Chondrocyte (in vitro differentiated cells): ENCODE measurements around the gene KCNK16. TPM values are rescaled to one million over a fixed set of nuclear protein-coding genes. Genes with fewer than 3 reads are reported as not detected.

ENCODE experiments used
- DNase-seq: peaks from one replicate; pipeline ENCODE4 v3.0.0; 2021; ENCODE audit warnings: mixed read lengths, low spot score
- H3K27ac Mint-ChIP-seq: one replicate; pipeline ENCODE4 v1.8.0; 2021; ENCODE audit warnings: mild to moderate bottlenecking, moderate library complexity, mixed read lengths; ENCODE audit not compliant: unreplicated experiment
- H3K27me3 Mint-ChIP-seq: 2 replicates; pipeline ENCODE4 v1.8.0; 2021; ENCODE audit warnings: low read depth, mixed read lengths
- H3K36me3 Mint-ChIP-seq: 2 replicates; pipeline ENCODE4 v1.8.0; 2021; ENCODE audit warnings: low read depth, mixed read lengths
- H3K4me1 Mint-ChIP-seq: 2 replicates; pipeline ENCODE4 v1.8.0; 2021; ENCODE audit warnings: low read depth, mild to moderate bottlenecking, mixed read lengths
- H3K4me3 Mint-ChIP-seq: one replicate; pipeline ENCODE4 v1.8.0; 2021; ENCODE audit warnings: mild to moderate bottlenecking, moderate library complexity, mixed read lengths; ENCODE audit not compliant: unreplicated experiment
- H3K9me3 Mint-ChIP-seq: 2 replicates; pipeline ENCODE4 v1.8.0; 2021; ENCODE audit warnings: low read depth, mixed read lengths
- total RNA-seq: library from RNA; stranded (reverse); gene quantifications from 3 replicates; pipeline ENCODE4 v1.2.1, GENCODE V29; 2021
- TF ChIP-seq, protein P1 (sequence below): fragments of 200-600 bp; sonication (generic); IDR thresholded peaks from 2 replicates; pipeline ENCODE4 v1.5.0; 2021; ENCODE audit warnings: antibody characterized with exemption, mild to moderate bottlenecking, moderate library complexity

Gene KCNK16
- total RNA-seq, 1 donor from 2014 or later: not detected

DNA sequence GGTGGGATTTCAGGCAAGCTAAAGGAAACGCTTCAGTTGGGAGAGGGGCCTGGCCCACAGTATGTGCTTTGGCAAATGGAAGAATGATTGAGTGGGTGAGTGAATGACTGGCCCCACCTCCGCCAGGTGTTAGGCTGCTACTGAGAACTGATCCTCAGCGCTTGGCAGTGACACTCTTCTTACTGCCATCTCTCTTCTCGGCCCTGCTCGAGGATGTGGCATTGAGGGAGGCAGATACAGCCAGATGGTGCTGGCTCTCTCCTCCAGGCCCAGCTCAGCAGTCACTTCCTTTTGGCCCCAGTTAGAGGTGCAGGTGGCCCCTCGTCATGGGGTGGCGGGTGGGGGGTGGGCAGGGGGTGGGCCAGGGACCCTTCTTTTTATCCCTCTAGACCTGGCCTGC lies 54.3 kb downstream of the KCNK16 start:
- Mint-ChIP-seq H3K27me3 (peaks cover 20% of the 10 kb centered on the region), H3K36me3 (no peaks in the 10 kb centered on the region), H3K4me3 (no peak overlapping the region), H3K27ac (no peak overlapping the region), H3K9me3 (no peaks in the 10 kb centered on the region), H3K4me1 (no peaks in the 10 kb centered on the region)
- TF ChIP-seq, protein P1, sequence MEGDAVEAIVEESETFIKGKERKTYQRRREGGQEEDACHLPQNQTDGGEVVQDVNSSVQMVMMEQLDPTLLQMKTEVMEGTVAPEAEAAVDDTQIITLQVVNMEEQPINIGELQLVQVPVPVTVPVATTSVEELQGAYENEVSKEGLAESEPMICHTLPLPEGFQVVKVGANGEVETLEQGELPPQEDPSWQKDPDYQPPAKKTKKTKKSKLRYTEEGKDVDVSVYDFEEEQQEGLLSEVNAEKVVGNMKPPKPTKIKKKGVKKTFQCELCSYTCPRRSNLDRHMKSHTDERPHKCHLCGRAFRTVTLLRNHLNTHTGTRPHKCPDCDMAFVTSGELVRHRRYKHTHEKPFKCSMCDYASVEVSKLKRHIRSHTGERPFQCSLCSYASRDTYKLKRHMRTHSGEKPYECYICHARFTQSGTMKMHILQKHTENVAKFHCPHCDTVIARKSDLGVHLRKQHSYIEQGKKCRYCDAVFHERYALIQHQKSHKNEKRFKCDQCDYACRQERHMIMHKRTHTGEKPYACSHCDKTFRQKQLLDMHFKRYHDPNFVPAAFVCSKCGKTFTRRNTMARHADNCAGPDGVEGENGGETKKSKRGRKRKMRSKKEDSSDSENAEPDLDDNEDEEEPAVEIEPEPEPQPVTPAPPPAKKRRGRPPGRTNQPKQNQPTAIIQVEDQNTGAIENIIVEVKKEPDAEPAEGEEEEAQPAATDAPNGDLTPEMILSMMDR: no peak
- no peak for DNase-seq

DNA sequence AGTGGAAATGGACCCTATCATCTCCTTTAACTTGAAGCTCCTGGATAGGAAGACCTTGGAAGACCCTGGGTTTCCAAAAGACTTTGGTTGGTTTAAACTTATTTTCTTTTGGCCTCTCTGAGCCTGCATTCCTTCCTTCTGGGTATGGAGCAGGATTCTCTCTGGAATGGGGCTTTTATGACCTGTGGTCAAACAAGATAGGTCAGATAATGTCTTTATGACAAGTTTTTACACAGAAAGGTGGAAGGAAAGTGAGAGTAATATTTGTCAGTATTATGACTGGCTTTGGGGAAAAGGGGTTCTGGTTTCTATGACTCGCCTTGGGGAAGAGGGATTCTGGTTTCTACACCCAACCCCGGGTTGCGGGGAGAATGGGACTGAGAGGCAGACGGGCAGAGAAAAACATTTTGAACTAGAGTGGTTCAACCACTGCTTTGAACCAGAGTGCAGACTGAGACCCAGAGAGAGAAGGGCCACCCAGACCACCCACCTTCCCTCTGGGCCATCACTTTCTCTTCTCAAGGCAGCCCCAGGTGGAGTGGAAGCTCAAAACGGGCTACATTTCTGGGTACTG lies 55.6 kb downstream of the KCNK16 start:
- TF ChIP-seq, protein P1: no peak
- no peak overlapping the region for H3K27ac Mint-ChIP-seq
- no peaks in the 10 kb centered on the region for H3K4me1 Mint-ChIP-seq
- DNase-seq: no peak
- H3K36me3 Mint-ChIP-seq: no peaks in the 10 kb centered on the region
- H3K9me3 Mint-ChIP-seq: no peaks in the 10 kb centered on the region
- no peak overlapping the region for H3K4me3 Mint-ChIP-seq
- H3K27me3 Mint-ChIP-seq: peaks cover 15% of the 10 kb centered on the region

DNA sequence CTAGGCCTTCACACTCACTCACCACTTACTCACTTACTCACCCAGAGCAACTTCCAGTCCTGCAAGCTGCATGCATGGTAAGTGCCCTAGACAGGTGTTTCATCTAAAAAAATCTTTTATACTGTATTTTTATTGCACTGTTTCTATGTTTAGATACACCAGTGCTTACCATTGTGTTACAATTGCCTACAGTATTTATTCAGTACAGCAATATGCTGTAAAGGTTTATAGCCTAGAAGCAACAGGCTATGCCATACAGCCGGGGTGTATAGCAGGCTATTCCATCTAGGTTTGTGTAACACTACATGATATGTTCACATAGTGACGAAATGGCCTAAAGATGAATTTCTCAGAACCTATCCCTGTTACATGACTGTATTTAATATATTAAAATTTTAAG lies 56.1 kb downstream of the KCNK16 start:
- no peak overlapping the region for H3K4me3 Mint-ChIP-seq
- no peaks in the 10 kb centered on the region for H3K9me3 Mint-ChIP-seq
- TF ChIP-seq, protein P1: no peak
- H3K36me3 Mint-ChIP-seq: no peaks in the 10 kb centered on the region
- H3K27ac Mint-ChIP-seq: no peak overlapping the region
- H3K27me3 Mint-ChIP-seq: peaks cover 15% of the 10 kb centered on the region
- no peak for DNase-seq
- no peaks in the 10 kb centered on the region for H3K4me1 Mint-ChIP-seq

Other genes starting within 250 kb of the KCNK16 start
- 12.3 to 13.9 TPM (median 13.6 TPM) in 3 replicates for gene SAYSD1, start 207.5 kb downstream of the KCNK16 start, total RNA-seq
- not detected in 3 replicates for gene KCNK5, start 93.2 kb downstream of the KCNK16 start, total RNA-seq
- gene KCNK17, start 8.3 kb downstream of the KCNK16 start, total RNA-seq: not detected in 3 replicates